ENCODE measurements around the gene NPW.

GRCh38 chr16:2066139-2066538, 46.6 kb downstream of the NPW start:
- TF ChIP-seq POLR2AphosphoS5 (IDR thresholded peaks at IDR 0.05) (no peak), CTCF (IDR thresholded peaks at IDR 0.05) (no peak), POLR2A (IDR thresholded peaks at IDR 0.05) (no peak), EP300 (IDR thresholded peaks at IDR 0.05) (no peak)

Measured in stomach (tissue), 4 donors.